Measurements from ENCODE around the gene KIF2C.

The KIF2C gene

DNA sequence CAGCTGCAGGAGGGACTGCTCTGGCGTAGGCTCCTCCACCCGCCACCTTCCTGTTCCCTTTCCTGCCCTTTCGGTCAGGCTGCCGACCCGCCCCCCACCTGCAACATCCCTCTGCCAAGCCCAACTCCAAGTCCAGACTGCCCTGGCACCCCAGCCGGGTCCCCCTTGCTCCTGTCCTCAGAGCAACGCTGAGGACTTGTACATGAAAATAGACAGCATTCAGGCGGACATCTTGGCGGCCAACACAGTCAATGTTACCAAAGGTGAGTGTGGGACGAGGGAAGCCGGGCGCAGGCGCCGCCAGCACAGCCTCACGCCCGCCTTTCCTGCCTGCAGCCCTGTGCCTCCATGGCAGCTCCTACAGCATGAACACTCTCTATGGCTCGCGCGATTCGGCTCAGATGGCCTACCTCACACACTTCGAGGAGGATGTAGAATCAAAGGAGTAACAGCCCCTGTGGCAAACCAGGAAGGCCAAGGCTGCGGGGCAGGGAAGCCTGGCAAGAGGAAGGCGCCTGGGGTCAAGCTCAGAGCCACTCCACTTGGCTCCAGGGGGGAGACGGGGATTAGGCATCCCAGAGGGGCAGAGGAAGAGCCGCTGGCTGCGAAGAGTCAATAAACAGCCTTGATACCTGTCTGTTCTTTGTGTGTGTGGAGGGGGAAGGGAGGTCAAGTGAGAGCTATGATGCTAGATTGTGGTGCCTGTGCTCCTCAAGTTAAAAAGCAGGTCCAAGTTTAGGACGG, 14.5 kb upstream of the KIF2C start:
- no peak overlapping the region for H3K27ac ChIP-seq
- no peak for TF ChIP-seq ZFX (IDR thresholded peaks at IDR 0.05)
- TF ChIP-seq, protein P1, sequence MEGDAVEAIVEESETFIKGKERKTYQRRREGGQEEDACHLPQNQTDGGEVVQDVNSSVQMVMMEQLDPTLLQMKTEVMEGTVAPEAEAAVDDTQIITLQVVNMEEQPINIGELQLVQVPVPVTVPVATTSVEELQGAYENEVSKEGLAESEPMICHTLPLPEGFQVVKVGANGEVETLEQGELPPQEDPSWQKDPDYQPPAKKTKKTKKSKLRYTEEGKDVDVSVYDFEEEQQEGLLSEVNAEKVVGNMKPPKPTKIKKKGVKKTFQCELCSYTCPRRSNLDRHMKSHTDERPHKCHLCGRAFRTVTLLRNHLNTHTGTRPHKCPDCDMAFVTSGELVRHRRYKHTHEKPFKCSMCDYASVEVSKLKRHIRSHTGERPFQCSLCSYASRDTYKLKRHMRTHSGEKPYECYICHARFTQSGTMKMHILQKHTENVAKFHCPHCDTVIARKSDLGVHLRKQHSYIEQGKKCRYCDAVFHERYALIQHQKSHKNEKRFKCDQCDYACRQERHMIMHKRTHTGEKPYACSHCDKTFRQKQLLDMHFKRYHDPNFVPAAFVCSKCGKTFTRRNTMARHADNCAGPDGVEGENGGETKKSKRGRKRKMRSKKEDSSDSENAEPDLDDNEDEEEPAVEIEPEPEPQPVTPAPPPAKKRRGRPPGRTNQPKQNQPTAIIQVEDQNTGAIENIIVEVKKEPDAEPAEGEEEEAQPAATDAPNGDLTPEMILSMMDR (conservative IDR thresholded peaks at IDR 0.05): no peak

DNA sequence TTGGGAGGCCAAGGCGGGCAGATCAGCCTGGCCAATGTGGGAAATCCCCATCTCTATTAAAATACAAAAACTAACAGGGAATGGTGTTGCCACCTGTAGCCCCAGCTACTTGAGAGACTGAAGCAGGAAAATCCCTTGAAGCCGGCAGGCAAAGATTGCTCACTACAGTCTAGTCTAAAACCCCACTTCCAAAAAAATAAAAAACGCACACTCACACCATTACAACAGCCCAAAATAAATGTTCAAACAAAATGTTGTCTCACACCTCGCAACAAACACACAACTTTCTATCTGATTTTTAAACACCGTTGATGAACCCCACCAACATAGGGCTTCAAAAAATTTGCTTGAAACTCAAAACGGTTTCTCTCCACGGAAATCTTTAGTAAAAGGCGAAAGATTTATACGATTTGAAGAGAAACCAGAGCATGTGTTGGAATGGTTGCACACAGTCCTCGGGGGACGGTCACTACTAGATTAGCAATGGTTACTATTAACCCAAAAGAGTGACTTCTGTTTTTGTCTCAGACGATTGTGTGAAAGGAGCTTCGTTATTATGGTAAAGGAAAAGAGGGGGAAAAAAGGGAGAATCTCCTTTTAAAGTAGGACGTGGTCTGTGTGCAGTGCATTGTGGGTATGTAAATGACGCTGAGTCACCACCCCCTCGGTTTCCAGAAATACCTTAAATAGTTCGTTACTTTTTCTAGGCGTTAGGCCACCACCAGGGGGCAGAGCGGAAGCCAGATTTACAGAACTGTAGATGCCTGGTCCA, 8.7 kb upstream of the KIF2C start, which contains the start of gene RNU5D-1:
Gene RNU5D-1, minus strand, starts transcription at position 430 of the 772 bp plus-strand sequence.
- H3K27ac ChIP-seq: peak within 1 kb of the TSS; percentile 64
- no peak for TF ChIP-seq ZFX (IDR thresholded peaks at IDR 0.05)
- TF ChIP-seq, protein P1 (conservative IDR thresholded peaks at IDR 0.05): peak; percentile 97

DNA sequence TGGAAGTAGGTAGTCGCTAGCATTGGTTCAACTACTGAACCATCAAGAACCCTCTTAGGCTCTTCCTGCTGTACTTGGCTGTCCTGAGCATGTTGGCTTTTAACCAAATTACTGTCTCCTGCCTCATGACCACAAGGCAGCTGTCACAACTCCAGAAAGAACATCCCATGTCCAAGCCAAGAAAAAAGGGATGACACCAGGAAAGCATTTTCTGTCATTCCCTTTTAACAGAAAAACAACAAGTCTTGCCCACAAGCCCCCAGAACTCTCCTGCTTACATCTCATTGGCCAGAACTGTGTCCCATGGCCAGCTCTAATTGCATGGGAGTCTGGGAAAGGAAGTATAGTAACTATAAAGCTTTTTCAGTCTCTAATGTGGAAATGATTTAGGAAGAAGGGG, 6.3 kb upstream of the KIF2C start:
- H3K27ac ChIP-seq: no peak overlapping the region
- TF ChIP-seq, protein P1 (conservative IDR thresholded peaks at IDR 0.05): no peak
- no peak for TF ChIP-seq ZFX (IDR thresholded peaks at IDR 0.05)

DNA sequence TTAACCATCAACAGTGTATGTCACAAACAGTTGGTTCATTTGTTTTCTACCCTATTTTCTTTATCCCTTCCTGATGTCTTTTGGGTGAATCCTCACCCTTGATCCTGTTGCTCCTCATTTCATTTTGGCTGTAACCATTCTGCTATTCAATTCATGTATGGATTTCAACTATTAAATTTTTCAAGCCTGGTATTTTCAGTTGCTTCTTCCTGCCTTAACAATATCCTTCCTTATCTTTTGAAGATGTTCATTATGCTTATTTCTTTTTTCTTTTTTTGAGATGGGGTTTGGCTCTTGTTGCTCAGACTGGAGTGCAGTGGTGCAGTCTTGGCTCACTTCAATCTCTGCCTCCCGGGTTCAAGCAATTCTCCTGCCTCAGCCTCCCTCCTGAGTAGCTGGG, 5.9 kb upstream of the KIF2C start:
- no peak for TF ChIP-seq ZFX (IDR thresholded peaks at IDR 0.05)
- TF ChIP-seq, protein P1 (conservative IDR thresholded peaks at IDR 0.05): no peak

DNA sequence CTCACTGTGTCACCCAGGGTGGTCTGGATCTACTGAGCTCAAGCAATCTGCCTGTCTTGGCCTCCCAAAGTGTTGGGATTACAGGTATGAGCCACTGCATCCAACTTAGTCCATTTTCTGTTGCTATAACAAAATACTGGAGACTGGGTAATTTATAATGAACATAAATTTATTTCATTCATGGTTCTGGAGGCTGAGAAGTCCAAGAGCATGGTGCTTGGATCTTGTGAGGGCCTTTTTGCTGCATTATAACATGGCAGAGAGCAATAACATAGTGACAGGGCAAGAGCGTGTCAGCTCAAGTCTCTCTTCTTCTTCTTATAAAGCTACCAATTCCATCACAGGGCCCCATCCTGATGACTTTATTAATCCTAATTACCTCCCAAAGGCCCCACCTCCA, 3.6 kb upstream of the KIF2C start:
- TF ChIP-seq, protein P1 (conservative IDR thresholded peaks at IDR 0.05): no peak
- no peak for TF ChIP-seq ZFX (IDR thresholded peaks at IDR 0.05)
- H3K27ac ChIP-seq: no peak overlapping the region

More for the DNA sequence above, 5.9 kb upstream of the KIF2C start:
- H3K27ac ChIP-seq: no peak overlapping the region

DNA sequence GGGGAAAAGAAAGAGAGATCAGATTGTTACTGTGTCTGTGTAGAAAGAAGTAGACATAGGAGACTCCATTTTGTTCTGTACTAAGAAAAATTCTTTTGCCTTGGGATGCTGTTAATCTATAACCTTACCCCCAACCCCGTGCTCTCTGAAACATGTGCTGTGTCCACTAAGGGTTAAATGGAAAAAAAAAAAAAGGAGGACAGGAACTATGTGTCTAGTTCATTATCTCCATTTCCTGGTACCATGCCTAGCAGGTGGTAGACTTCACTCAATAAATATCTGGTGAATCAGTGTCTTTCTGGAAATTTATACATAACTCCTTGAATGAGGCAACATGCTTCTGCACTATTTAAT, 707 bp upstream of the KIF2C start:
- peak overlapping the region; percentile 93 for H3K27ac ChIP-seq

DNA sequence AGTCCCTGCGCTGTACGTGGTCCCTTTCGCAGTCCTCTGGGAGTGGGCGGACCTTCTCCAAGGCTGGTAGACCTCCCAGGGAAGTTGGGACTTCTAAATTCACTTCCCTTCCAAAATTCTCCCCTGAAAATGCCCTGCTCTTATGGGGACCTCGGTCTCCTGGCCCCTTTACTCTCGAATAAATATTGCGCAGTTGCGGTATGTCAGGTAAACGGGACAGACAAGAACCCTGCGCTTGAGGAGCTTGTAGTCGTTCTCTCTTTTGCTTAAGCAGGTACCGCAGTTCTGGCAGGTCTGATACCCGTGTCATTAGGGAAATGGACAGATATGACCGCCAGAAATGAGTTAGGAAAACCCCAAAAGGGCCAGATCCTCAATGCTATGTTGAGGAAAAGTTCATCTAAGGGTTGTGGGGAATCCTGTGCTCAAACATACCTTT, 561 bp downstream of the KIF2C start:
- peak overlapping the region; percentile 93 for H3K27ac ChIP-seq

More for the DNA sequence above, 561 bp downstream of the KIF2C start:
- TF ChIP-seq, protein P1 (conservative IDR thresholded peaks at IDR 0.05): no peak
- no peak for TF ChIP-seq ZFX (IDR thresholded peaks at IDR 0.05)

All from C4-2B (cell line).